ENCODE data around the gene TRDMT1. TPM values are rescaled to one million over a fixed set of nuclear protein-coding genes. Genes with fewer than 3 reads are reported as not detected.

TRDMT1 gene
- total RNA-seq, 1 donor from 2014 or later = 35.6 TPM

DNA sequence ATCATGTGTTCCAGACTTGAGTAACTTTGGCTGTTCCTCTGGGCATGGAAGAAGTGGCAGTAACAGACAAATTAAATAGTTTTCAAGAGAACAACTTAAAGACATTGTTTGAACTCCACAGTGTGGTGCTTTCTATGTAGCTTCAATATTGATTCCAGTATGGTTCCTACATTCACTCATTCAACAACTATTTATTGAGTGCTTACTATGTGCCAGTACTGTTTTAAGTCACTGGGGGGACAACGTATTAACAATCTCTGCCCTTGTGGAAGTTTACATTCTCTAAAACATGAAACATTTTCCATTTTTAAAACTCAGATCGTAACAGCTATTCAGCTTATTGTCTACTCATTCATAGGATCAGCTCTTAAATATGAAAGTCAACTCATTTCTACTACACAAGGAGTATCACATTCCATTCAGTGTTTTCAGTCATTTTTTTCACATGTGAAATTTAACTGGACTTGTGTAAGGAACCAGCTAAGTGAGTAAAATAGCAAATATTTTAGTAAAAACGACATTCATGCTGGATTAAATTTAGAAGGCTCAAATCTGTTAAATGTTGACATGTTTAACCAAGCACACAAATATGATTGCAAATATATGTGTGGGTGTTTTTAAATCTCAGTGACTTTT is 58.3 kb downstream of the TRDMT1 start:
- no peak overlapping the region for H2AFZ ChIP-seq (replicated peaks)
- no peaks in the 10 kb centered on the region for H3K9me3 ChIP-seq (ENCODE audit: low read depth)
- Mint-ChIP-seq H3K4me3 (no peak overlapping the region), H3K36me3 (peaks cover 17% of the 10 kb centered on the region), H3K4me1 (peaks cover 15% of the 10 kb centered on the region), H3K27me3 (ENCODE audit: insufficient read depth, low read depth) (peaks cover 2% of the 10 kb centered on the region), H3K9me3 (peaks cover 12% of the 10 kb centered on the region), H3K27ac (no peak overlapping the region)
- no peaks in the 10 kb centered on the region for H3K79me2 ChIP-seq (ENCODE audit: low read depth)
- no peak for DNase-seq (ENCODE audit: low spot score)
- H3K27me3 ChIP-seq = no peaks in the 10 kb centered on the region
- no peaks in the 10 kb centered on the region for H3F3A ChIP-seq (ENCODE audit: low read depth)
- H3K27ac ChIP-seq = no peak overlapping the region
- no peaks in the 10 kb centered on the region for H3K36me3 ChIP-seq
- H3K9ac ChIP-seq = no peak overlapping the region
- no peak overlapping the region for H3K4me3 ChIP-seq
- H3K4me2 ChIP-seq = no peak overlapping the region
- no peak for TF ChIP-seq EZH2phosphoT487 (IDR thresholded peaks at IDR 0.05)
- TF ChIP-seq EZH2 (IDR thresholded peaks at IDR 0.05) = no peak
- no peaks in the 10 kb centered on the region for H4K20me1 ChIP-seq (ENCODE audit: low read depth)
- H3K4me1 ChIP-seq = peaks cover 9% of the 10 kb centered on the region

DNA sequence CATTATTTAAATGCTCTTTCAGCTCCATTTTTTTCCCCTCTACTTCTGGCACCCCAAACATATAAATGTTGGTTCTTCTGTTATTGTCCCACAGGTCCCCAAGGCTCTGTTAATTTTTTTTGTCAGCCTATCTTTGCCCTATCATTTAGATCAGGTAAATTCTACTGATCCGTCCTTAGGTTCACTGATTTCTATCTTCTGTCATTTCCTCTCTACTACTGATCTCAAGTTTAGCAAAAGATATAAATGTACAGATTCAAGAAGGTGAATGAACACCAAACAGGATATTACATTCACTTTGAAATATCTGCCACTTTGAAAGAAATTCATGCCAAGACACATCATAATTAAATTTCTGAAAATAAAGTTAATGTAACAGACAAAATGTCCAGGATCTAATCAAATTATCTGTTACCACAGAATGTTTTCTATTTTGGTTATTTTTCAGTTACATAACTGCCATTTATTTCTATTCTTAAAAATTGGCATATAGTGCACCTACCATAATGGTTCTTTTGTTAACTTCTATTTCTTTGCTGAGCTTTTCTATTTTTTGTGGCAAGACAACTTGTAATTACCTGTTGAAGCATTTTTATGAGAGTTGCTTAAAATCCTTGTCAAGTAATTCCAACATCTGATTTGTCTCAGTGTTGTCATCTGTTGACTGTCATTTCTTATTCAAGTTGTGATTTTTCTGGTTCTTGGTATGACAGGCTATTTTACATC is 59.8 kb downstream of the TRDMT1 start:
- peaks cover 9% of the 10 kb centered on the region for H3K4me1 ChIP-seq
- H3K36me3 ChIP-seq = no peaks in the 10 kb centered on the region
- Mint-ChIP-seq H3K27ac (no peak overlapping the region), H3K4me3 (no peak overlapping the region), H3K4me1 (peaks cover 7% of the 10 kb centered on the region), H3K36me3 (peaks cover 14% of the 10 kb centered on the region), H3K27me3 (ENCODE audit: insufficient read depth, low read depth) (peaks cover 2% of the 10 kb centered on the region), H3K9me3 (peaks cover 12% of the 10 kb centered on the region)
- TF ChIP-seq EZH2phosphoT487 (IDR thresholded peaks at IDR 0.05) (no peak), EZH2 (IDR thresholded peaks at IDR 0.05) (no peak)
- TF ChIP-seq, protein P1, sequence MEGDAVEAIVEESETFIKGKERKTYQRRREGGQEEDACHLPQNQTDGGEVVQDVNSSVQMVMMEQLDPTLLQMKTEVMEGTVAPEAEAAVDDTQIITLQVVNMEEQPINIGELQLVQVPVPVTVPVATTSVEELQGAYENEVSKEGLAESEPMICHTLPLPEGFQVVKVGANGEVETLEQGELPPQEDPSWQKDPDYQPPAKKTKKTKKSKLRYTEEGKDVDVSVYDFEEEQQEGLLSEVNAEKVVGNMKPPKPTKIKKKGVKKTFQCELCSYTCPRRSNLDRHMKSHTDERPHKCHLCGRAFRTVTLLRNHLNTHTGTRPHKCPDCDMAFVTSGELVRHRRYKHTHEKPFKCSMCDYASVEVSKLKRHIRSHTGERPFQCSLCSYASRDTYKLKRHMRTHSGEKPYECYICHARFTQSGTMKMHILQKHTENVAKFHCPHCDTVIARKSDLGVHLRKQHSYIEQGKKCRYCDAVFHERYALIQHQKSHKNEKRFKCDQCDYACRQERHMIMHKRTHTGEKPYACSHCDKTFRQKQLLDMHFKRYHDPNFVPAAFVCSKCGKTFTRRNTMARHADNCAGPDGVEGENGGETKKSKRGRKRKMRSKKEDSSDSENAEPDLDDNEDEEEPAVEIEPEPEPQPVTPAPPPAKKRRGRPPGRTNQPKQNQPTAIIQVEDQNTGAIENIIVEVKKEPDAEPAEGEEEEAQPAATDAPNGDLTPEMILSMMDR (IDR thresholded peaks at IDR 0.05) = no peak
- H3F3A ChIP-seq (ENCODE audit: low read depth) = no peaks in the 10 kb centered on the region
- H3K9me3 ChIP-seq (ENCODE audit: low read depth) = no peaks in the 10 kb centered on the region
- DNase-seq (ENCODE audit: low spot score) = no peak
- H3K4me2 ChIP-seq = no peak overlapping the region
- H2AFZ ChIP-seq (replicated peaks) = no peak overlapping the region
- no peaks in the 10 kb centered on the region for H4K20me1 ChIP-seq (ENCODE audit: low read depth)
- no peak overlapping the region for H3K4me3 ChIP-seq
- H3K27me3 ChIP-seq = no peaks in the 10 kb centered on the region
- no peak overlapping the region for H3K27ac ChIP-seq
- no peak overlapping the region for H3K9ac ChIP-seq
- no peaks in the 10 kb centered on the region for H3K79me2 ChIP-seq (ENCODE audit: low read depth)

DNA sequence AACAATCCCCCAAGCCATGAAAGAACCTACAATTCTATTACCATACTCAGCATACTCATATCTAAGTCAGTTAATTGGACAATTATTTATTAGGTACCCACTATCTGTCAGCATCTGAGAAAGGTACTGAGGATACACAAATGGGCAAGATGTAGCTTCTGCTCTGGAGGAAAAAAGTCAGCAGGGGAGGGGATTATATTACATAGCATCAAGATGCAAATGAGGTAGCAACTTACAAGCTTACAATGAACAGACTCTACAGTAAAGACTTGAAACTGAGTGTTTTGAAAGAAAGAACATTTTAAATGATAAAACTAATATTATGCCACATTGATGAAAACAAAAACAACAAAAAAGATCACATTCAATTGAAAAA is 61.1 kb downstream of the TRDMT1 start:
- Mint-ChIP-seq H3K27ac (no peak overlapping the region), H3K27me3 (ENCODE audit: insufficient read depth, low read depth) (peaks cover 2% of the 10 kb centered on the region), H3K4me3 (no peak overlapping the region), H3K36me3 (peaks cover 12% of the 10 kb centered on the region), H3K9me3 (peaks cover 12% of the 10 kb centered on the region), H3K4me1 (peaks cover 7% of the 10 kb centered on the region)
- Histone ChIP-seq H3K9me3 (ENCODE audit: low read depth) (no peaks in the 10 kb centered on the region), H3F3A (ENCODE audit: low read depth) (no peaks in the 10 kb centered on the region), H4K20me1 (ENCODE audit: low read depth) (no peaks in the 10 kb centered on the region), H3K79me2 (ENCODE audit: low read depth) (no peaks in the 10 kb centered on the region), H3K27ac (no peak overlapping the region), H3K9ac (no peak overlapping the region), H3K4me2 (no peak overlapping the region), H3K4me1 (peaks cover 9% of the 10 kb centered on the region), H2AFZ (replicated peaks) (no peak overlapping the region), H3K36me3 (no peaks in the 10 kb centered on the region), H3K4me3 (no peak overlapping the region), H3K27me3 (no peaks in the 10 kb centered on the region)
- TF ChIP-seq EZH2phosphoT487 (IDR thresholded peaks at IDR 0.05) = no peak
- no peak for TF ChIP-seq EZH2 (IDR thresholded peaks at IDR 0.05)
- TF ChIP-seq, protein P1 (IDR thresholded peaks at IDR 0.05) = no peak
- no peak for DNase-seq (ENCODE audit: low spot score)

Measured in neural progenitor cell (in vitro differentiated cells).